Muscle of back (tissue), 11 donors: Measurements from ENCODE around the gene CA14. TPM values are rescaled to one million over a fixed set of nuclear protein-coding genes. Genes with fewer than 3 reads are reported as not detected.
"Not testable (repeated sequence)": the region's sequence is repeated elsewhere in the genome, so short reads cannot be mapped to it uniquely, and the experiment has no call there.

ENCODE experiments used
- DNase-seq, 3 donors: peaks; one replicate each; pipeline versions ENCODE4 v3.0.0 to v3.0.0-alpha.2; 2013
- polyA plus RNA-seq, 10 donors: library from polyadenylated mRNA; unstranded; fragments of 120-200 nt; gene quantifications; one replicate each; pipeline ENCODE4 v1.2.1, GENCODE V29; 2013; ENCODE audit not compliant: insufficient read length in 10 of 10

Gene CA14
- polyA plus RNA-seq, 10 donors = 2.9 to 9.7 (median 5.1) TPM

GRCh38 chr1:150235852-150236613, 21.5 kb upstream of the CA14 start, which contains the start of gene ANP32E:
Gene ANP32E, minus strand, starts transcription at chr1:150236112. Its CDS starts 326 bp downstream, at chr1:150235786.
- DNase-seq = peak; percentile 99 to 100 (median 99)

GRCh38 chr1:150236614-150237100, 20.9 kb upstream of the CA14 start:
- no peak for DNase-seq

DNA sequence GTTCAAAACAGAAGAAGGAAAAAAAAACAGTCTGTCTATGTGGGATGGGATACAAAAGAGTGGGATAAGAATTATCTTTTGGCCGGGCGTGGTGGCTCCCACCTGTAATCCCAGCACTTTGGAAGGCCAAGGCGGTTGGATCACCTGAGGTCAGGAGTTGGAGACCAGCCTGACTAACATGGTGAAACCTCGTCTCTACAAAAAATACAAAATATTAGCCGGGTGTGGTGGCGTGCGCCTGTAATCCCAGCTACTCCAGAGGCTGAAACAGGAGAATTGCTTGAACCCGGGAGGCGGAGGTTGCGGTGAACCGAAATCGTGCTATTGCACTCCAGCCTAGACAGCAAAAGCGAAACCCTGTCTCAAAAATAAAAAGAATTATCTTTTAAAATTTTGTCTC, 20.4 kb upstream of the CA14 start:
- not testable (repeated sequence) for DNase-seq

GRCh38 chr1:150237746-150238145, 19.8 kb upstream of the CA14 start:
- DNase-seq = no peak

DNA sequence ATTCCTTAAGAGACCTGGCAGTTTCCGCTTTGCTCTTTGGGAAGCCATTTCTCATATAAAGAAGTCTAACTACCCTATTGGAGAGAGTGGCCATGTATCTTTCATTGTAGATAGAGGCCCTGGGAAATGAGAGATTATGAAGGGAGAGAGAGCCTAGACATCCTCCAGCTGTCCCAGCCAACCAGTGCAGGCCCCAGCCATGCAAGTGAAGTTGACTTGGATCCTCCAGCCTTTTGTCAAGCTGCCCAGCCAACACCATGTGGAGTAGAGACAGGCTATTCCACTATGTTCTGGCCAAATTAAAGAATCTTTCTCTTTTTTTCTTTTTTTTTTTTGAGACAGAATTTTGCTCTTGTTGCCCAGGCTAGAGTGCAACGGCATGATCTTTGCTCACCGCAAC, 14.6 kb upstream of the CA14 start:
- no peak for DNase-seq

DNA sequence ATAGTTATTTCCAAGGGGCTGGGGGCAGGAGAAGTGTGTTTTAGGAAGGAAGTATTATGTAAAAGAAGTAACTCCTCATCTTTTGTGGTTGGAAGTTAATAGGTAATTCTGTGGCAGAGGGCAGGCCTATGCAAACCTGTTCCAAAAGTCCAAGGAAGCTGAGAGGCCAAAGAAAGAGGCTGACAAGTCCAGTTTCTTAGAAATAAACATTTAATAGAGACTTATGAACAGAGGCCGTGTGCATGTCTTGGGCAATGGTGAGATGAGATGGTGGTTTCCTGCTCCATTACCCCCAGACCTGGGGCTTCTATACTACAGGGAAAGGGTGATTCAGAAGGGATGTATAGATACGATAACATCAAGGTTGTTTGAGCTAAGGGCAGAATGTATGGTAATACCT, 7.6 kb upstream of the CA14 start:
- no peak for DNase-seq

- DNase-seq = no peak
Measured at GRCh38 chr1:150256198-150256553, 1.4 kb upstream of the CA14 start.

DNA sequence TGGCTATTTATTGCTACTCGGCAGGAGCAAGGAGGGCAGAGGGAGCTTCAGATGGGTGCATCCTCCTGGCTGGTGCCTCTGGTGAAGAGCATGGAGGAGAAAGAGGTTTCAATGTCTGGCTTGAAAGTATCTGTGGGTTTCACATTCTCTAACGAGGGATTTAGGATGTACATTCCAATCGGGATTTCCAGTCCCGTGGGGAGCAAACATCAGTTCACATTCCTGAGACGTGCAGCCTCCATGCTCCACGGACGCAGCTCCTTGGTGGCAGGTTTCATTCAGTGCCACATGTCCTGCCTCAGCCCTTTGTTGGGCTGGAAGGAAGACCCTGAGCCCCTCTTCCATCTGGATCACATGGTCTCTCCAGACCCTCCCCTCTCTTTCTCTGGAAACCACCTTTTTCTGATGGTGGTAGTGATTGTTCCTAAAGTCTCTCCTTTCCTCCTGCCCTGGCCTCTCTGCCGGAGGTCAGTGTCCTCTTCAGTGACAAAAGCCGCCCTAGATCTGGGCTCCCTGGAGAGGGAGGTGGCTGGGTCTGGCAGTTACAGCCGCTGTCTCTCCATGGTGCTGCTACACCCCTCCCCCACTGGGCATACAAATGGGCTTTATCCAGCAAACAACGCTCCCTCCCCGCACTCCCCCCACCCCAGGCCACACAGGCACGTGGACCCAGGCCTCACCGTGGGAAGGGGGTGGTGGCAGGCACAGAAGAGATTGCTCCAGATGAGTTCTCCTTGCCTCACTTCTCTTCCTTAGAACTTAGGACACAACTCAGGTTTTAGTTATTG, 826 bp upstream of the CA14 start:
- DNase-seq = no peak

GRCh38 chr1:150259217-150259616, 1.6 kb downstream of the CA14 start:
- no peak for DNase-seq

- DNase-seq = peak in 2 of 3 donors; percentile 34 to 65
Measured at GRCh38 chr1:150259758-150260669, 2.4 kb downstream of the CA14 start.

DNA sequence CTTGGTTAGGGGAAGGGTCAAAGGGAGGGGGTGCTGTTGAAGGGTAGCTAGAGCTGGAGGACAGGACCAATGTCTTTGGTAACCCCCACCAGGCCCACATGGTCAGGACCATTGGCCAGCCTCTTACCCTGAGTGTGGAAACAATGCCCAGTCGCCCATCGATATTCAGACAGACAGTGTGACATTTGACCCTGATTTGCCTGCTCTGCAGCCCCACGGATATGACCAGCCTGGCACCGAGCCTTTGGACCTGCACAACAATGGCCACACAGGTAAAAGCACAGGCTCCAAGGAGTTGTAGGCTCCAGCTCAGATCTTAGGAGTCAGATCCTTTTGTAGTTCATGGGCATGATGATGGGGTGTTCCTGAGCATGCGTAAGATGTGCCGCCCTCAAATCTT, 3.8 kb downstream of the CA14 start:
- no peak for DNase-seq

DNA sequence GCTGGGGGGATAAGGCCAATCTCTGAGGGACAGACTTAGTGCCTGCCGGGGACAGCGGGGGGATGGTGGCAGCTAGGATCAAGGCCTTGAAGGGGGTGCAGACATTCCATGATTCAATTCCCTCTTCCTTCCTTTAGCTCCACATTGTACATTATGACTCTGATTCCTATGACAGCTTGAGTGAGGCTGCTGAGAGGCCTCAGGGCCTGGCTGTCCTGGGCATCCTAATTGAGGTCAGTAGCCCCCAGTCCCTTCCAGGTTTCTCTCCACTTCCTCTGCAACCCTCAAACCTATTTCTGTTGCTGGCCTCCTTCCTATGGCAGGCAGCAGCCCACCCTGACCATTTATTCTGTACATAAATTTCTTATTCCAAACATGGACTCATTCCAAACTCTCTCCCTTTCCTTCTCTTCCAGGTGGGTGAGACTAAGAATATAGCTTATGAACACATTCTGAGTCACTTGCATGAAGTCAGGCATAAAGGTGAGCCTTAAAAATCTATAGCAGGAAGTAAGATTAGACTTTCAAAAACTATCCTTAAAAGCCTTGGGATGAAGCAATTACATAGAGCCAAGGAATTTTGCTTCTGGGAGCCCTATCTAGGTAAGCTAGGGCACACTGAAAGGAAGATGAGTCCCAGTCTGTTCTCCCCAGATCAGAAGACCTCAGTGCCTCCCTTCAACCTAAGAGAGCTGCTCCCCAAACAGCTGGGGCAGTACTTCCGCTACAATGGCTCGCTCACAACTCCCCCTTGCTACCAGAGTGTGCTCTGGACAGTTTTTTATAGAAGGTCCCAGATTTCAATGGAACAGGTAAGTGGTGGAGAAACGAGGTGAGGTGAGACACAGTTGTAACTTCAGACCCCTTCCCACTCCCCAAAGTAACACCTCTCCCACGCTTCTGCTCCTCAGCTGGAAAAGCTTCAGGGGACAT, 5.1 kb downstream of the CA14 start:
- no peak for DNase-seq

DNA sequence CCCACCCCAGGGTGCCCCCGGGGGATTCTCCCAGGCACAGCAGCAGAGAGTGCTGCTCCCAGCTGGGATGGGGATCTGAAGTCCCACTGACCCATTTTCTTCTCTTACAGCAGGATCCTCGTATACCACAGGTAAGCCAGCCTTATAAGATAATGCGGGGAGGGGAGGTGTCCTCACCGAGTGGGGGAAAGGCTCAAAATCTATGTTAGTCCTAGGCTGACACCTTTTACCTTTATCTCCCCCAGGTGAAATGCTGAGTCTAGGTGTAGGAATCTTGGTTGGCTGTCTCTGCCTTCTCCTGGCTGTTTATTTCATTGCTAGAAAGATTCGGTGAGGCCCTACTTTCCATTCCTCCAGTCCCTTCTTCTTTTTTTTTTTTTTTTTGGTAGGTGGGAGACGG, 6.0 kb downstream of the CA14 start:
- no peak for DNase-seq

- no peak for DNase-seq
Measured at GRCh38 chr1:150267896-150268295, 10.3 kb downstream of the CA14 start.

DNA sequence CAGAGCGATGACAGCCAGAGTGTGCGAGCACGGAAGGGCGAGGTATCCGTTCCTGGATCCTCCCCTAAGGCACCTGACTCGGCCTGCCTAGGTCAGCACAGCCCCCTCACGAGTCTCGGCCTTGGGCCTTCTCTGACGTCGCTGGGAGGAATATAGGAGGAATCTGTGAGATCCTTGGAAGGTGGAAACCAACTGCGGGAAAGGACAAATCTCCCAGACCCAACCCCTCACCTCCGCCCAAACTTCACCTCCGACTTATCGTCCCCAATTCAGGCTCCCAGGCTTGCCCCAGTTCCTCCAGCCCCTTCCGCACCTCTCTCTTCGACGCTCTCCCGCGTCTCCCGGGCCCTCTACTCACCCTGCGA, 10.7 kb downstream of the CA14 start:
- DNase-seq = peak in 1 of 3 donors; percentile 62

DNA sequence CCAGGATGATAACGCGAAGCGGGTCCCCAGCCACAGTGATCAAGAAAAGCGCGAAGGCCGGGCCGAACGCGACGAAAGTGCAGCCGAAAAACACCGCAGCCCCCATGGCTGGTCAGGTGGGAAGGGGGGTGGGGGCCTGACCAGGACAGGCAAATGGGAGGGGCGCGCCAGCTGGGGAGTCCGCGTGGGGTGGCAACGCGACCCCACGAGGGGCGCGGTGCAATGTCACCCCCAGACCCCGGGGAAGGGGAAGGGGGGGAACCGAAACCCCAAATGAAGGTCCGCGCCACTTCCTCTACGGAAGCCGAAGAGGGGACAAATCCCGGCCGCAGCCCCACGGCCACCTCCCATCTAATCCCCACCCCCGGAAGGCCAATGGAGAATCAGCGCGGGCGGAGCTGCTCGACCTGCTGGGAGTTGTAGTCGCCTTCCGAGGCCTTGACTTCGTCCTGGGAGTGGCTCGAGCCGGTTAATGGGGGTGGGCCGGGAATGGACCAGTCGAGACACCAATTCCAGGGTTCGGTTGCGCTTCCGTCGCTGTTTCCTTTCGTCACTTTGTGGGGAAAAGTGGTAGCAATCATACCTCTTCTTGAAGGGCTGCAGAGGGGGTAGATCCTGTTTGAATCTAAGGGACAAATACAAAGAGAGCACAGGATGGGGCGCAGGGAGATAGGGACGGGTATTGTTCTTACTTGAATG, 11.3 kb downstream of the CA14 start, which contains the start of gene APH1A:
APH1A (minus strand) TSS at position 312 of the 699 bp plus-strand sequence; CDS start at position 106, 206 bp downstream.
- peak; percentile 97 to 99 (median 98) for DNase-seq

- DNase-seq = no peak
Measured at GRCh38 chr1:150269451-150269850, 11.9 kb downstream of the CA14 start.

DNA sequence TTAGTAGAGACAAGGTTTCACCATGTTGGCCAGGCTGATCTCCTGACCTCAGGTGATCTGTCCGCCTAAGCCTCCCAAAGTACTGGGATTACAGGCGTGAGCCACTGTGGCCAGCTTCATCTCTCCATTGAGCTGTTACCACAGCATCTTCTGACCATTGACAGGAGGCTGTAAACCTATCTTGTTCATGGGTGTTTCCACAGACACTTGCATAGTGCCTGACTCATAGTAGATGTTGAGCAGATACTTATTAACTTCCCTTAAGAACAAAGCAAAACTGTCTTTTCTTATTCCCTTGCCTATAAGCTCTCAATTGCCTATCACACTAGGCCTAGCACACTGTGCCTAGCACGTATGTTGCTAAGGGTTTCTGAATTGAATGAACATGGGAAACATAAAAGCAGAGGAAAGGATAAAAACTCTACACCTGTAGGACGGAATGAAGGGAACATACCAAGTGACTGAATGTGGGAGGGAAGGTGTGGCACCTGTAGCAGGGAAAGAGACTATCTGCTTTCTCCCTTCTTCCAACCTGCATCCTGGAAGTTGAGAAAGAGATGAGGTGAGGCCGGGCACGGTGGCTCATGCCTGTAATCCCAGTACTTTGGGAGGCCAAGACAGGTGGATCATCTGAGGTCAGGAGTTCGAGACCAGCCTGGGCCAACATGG, 13.9 kb downstream of the CA14 start:
- DNase-seq = no peak

- DNase-seq = no peak
Measured at GRCh38 chr1:150273311-150273710, 15.7 kb downstream of the CA14 start.
